IMR-90 (cell line): ENCODE data around the gene TGM5. TPM values are rescaled to one million over a fixed set of nuclear protein-coding genes. Genes with fewer than 3 reads are reported as not detected.

ENCODE experiments used
- ATAC-seq: fragments of 200-7000 bp; cut with Tn5 transposase; 2 replicates; pipeline ENCODE4 v1.9.1; 2020; ENCODE audit warnings: low read depth, mild to moderate bottlenecking, moderate library complexity
- BruUV-seq: library from RNA; stranded (reverse); fragments of 400-500 nt; replicated peaks from 2 replicates; lab custom pipeline; 2021; lab: Mats Ljungman, UMichigan
- CTCF ChIA-PET: fragments of 300-600 bp; formaldehyde crosslinking; extraction: SDS; loops from one replicate; lab custom pipeline; 2021; ENCODE audit warnings: antibody characterized with exemption; lab: Yijun Ruan, JAX
- POLR2A ChIA-PET: fragments of 300-600 bp; sonication (Branson Sonifier 250); formaldehyde crosslinking; loops from one replicate; lab custom pipeline; 2022; ENCODE audit warnings: antibody characterized with exemption; ENCODE audit not compliant: unreplicated experiment; lab: Charles Lee
- DNase-seq: peaks from one replicate; pipeline ENCODE4 v3.0.0; 2013
- H2AFZ ChIP-seq: replicated peaks from 2 replicates; pipeline ENCODE3; 2013; ENCODE audit warnings: low read length, mild to moderate bottlenecking; ENCODE audit not compliant: poor library complexity
- H2AK5ac ChIP-seq: 2 replicates; pipeline ENCODE4 v1.6.1; 2013; ENCODE audit warnings: low read depth, low read length, inconsistent platforms
- H2AK9ac ChIP-seq: replicated peaks from 2 replicates; pipeline ENCODE3; 2013; ENCODE audit warnings: mild to moderate bottlenecking, low read depth, low read length, moderate library complexity; ENCODE audit not compliant: poor library complexity
- H2BK120ac ChIP-seq: 2 replicates; pipeline ENCODE4 v1.6.1; 2013; ENCODE audit warnings: low read depth, low read length, inconsistent platforms
- H2BK15ac ChIP-seq: 3 replicates; pipeline ENCODE4 v1.6.1; 2013; ENCODE audit warnings: low read depth, low read length, inconsistent platforms
- H2BK20ac ChIP-seq: 2 replicates; pipeline ENCODE4 v1.6.1; 2013; ENCODE audit warnings: low read depth, mild to moderate bottlenecking, inconsistent platforms, low read length, moderate library complexity
- H2BK5ac ChIP-seq: 2 replicates; pipeline ENCODE4 v1.6.1; 2013; ENCODE audit warnings: mild to moderate bottlenecking, low read depth, low read length, inconsistent platforms; ENCODE audit not compliant: poor library complexity, severe bottlenecking
- H3K14ac ChIP-seq: replicated peaks from 2 replicates; pipeline ENCODE4 v1.6.1; 2013; ENCODE audit warnings: low read depth, low read length, inconsistent platforms
- H3K18ac ChIP-seq: 2 replicates; pipeline ENCODE4 v1.6.1; 2013; ENCODE audit warnings: low read depth, low read length, control low read depth
- H3K23ac ChIP-seq: 2 replicates; pipeline ENCODE4 v1.6.1; 2013; ENCODE audit warnings: low read depth, low read length, inconsistent platforms
- H3K27ac ChIP-seq: 2 replicates; pipeline ENCODE4 v1.5.1; 2013; ENCODE audit warnings: mild to moderate bottlenecking, control low read depth, low read length; ENCODE audit not compliant: insufficient read depth
- H3K27me3 ChIP-seq: 2 replicates; pipeline ENCODE4 v1.6.1; 2013; ENCODE audit warnings: low read length; ENCODE audit not compliant: control insufficient read depth, insufficient read depth
- H3K36me3 ChIP-seq: 2 replicates; pipeline ENCODE4 v1.6.1; 2013; ENCODE audit warnings: low read length, mixed read lengths; ENCODE audit not compliant: control insufficient read depth, insufficient read depth
- H3K4ac ChIP-seq: 2 replicates; pipeline ENCODE4 v1.6.1; 2013; ENCODE audit warnings: low read depth, low read length, inconsistent platforms
- H3K4me1 ChIP-seq: 2 replicates; pipeline ENCODE4 v1.6.1; 2013; ENCODE audit warnings: low read length, mixed read lengths; ENCODE audit not compliant: control insufficient read depth, insufficient read depth
- H3K4me2 ChIP-seq: 2 replicates; pipeline ENCODE4 v1.6.1; 2013; ENCODE audit warnings: low read depth, mild to moderate bottlenecking, control low read depth, low read length, moderate library complexity
- H3K4me3 ChIP-seq: 2 replicates; pipeline ENCODE4 v1.5.1; 2013; ENCODE audit warnings: low read depth, mild to moderate bottlenecking, control low read depth, low read length, moderate library complexity; ENCODE audit not compliant: insufficient read depth
- H3K56ac ChIP-seq: 2 replicates; pipeline ENCODE4 v1.6.1; 2013; ENCODE audit warnings: low read length, inconsistent platforms; ENCODE audit not compliant: insufficient read depth; ENCODE audit errors: extremely low read depth
- H3K79me1 ChIP-seq, 2 experiments: 2 replicates each; pipeline ENCODE4 v1.6.1; 2013; ENCODE audit warnings: low read length in 2 of 2, inconsistent platforms in 1 of 2, low read depth in 1 of 2
- H3K9ac ChIP-seq: 2 replicates; pipeline ENCODE4 v1.6.1; 2013; ENCODE audit warnings: low read depth, low read length, control low read depth
- H3K9me1 ChIP-seq: 2 replicates; pipeline ENCODE4 v1.6.1; 2013; ENCODE audit warnings: low read length, inconsistent platforms; ENCODE audit not compliant: insufficient read depth
- H3K9me3 ChIP-seq: 2 replicates; pipeline ENCODE4 v1.6.1; 2013; ENCODE audit warnings: low read length; ENCODE audit not compliant: control insufficient read depth, insufficient read depth
- H4K20me1 ChIP-seq: 2 replicates; pipeline ENCODE4 v1.6.1; 2013; ENCODE audit warnings: low read length, inconsistent platforms; ENCODE audit not compliant: insufficient read depth
- H4K5ac ChIP-seq: 2 replicates; pipeline ENCODE4 v1.6.1; 2013; ENCODE audit warnings: mild to moderate bottlenecking, low read depth, low read length, control low read depth
- H4K8ac ChIP-seq, 2 experiments: 2 replicates each; pipeline ENCODE4 v1.6.1; 2013; ENCODE audit warnings: low read depth in 2 of 2, low read length in 2 of 2, control low read depth in 1 of 2, inconsistent platforms in 1 of 2
- H4K91ac ChIP-seq: 2 replicates; pipeline ENCODE4 v1.6.1; 2013; ENCODE audit warnings: low read depth, low read length, inconsistent platforms; ENCODE audit not compliant: insufficient read depth
- BHLHE40 ChIP-seq: fragments of 150-350 bp; IDR thresholded peaks from 2 replicates; pipeline ENCODE4 v1.6.1; 2016; ENCODE audit warnings: mild to moderate bottlenecking, low read depth, low read length
- CEBPB ChIP-seq: IDR thresholded peaks from 2 replicates; pipeline ENCODE4 v1.6.1; 2012; ENCODE audit warnings: low read depth, low read length, improper control_type of control experiment
- CHD1 ChIP-seq: IDR thresholded peaks from 2 replicates; pipeline ENCODE4 v1.6.1; 2012; ENCODE audit warnings: low read depth, low read length, improper control_type of control experiment
- FOS ChIP-seq: fragments of 150-350 bp; IDR thresholded peaks from 2 replicates; pipeline ENCODE4 v1.6.1; 2016; ENCODE audit warnings: low read depth, low read length
- MAFK ChIP-seq: IDR thresholded peaks from 2 replicates; pipeline ENCODE4 v1.6.1; 2012; ENCODE audit warnings: low read depth, low read length, improper control_type of control experiment
- MAZ ChIP-seq: IDR thresholded peaks from 2 replicates; pipeline ENCODE4 v1.6.1; 2012; ENCODE audit warnings: low read depth, mild to moderate bottlenecking, low read length, improper control_type of control experiment, moderate library complexity, borderline replicate concordance
- MXI1 ChIP-seq: IDR thresholded peaks from 2 replicates; pipeline ENCODE4 v1.6.1; 2012; ENCODE audit warnings: low read depth, mild to moderate bottlenecking, low read length, moderate library complexity, borderline replicate concordance
- NFE2L2 ChIP-seq: fragments of 150-350 bp; IDR thresholded peaks from 2 replicates; pipeline ENCODE4 v1.6.1; 2016; ENCODE audit warnings: low read depth, mild to moderate bottlenecking, low read length
- POLR2A ChIP-seq: IDR thresholded peaks from 2 replicates; pipeline ENCODE4 v1.6.1; 2012; ENCODE audit warnings: mild to moderate bottlenecking, low read depth, low read length
- RAD21 ChIP-seq: IDR thresholded peaks from 2 replicates; pipeline ENCODE4 v1.6.1; 2012; ENCODE audit warnings: low read length, improper control_type of control experiment
- RCOR1 ChIP-seq: IDR thresholded peaks from 2 replicates; pipeline ENCODE4 v1.6.1; 2012; ENCODE audit warnings: mild to moderate bottlenecking, low read length, improper control_type of control experiment; ENCODE audit not compliant: insufficient replicate concordance
- RFX5 ChIP-seq: IDR thresholded peaks from 2 replicates; pipeline ENCODE4 v1.8.0; 2012; ENCODE audit warnings: low read depth, mild to moderate bottlenecking, low read length, moderate library complexity
- SMC3 ChIP-seq: fragments of 150-350 bp; IDR thresholded peaks from 2 replicates; pipeline ENCODE4 v1.6.1; 2016; ENCODE audit warnings: low read depth, mild to moderate bottlenecking, antibody characterized with exemption, low read length, moderate library complexity
- WGBS, 2 experiments: methylation state at CpG; one replicate each; pipeline versions ENCODE4 v1.1.5 to v1.1.7; 2013; ENCODE audit warnings: missing lambda C conversion rate in 2 of 2; ENCODE audit not compliant: insufficient read length in 1 of 2; ENCODE audit errors: extremely low coverage in 2 of 2; 5-methylcytosine and 5-hydroxymethylcytosine counted together
- dilution Hi-C: fragments of 300-500 bp; cut with HindIII; formaldehyde crosslinking; loops from one replicate; pipeline ENCODE4 v1.14.3; 2018; ENCODE audit warnings: low sequenced_read_pairs; ENCODE audit not compliant: unreplicated experiment
- in situ Hi-C: fragments of 300-500 bp; cut with MboI; formaldehyde crosslinking; loops from 3 replicates; pipeline ENCODE4 v1.14.3; 2019; ENCODE audit warnings: low sequenced_read_pairs, inconsistent platforms, mixed read lengths
- intact Hi-C: fragments of 100-400 bp; cut with micrococcal nuclease; formaldehyde crosslinking; loops from 2 replicates; pipeline ENCODE4 v1.10.0; 2022
- polyA plus RNA-seq, 3 experiments: library from polyadenylated mRNA; depleted of rRNA; stranded (reverse); fragments of >200 nt; gene quantifications; 2 replicates each; pipeline ENCODE4 v1.2.3, GENCODE V29; 2012; ENCODE audit warnings: low replicate concordance in 1 of 3
- total RNA-seq: library from RNA; depleted of rRNA; stranded (reverse); fragments of >200 nt; gene quantifications from 2 replicates; pipeline ENCODE4 v1.2.3, GENCODE V29; 2012
- TF ChIP-seq, protein P1 (sequence below): conservative IDR thresholded peaks from 2 replicates; pipeline ENCODE4 v1.5.1; 2012; ENCODE audit warnings: mild to moderate bottlenecking, low read depth, low read length, improper control_type of control experiment
- TF ChIP-seq, protein P2 (sequence below): fragments of 150-350 bp; IDR thresholded peaks from 2 replicates; pipeline ENCODE4 v1.6.1; 2016; ENCODE audit warnings: low read depth, mild to moderate bottlenecking, low read length, moderate library complexity, borderline replicate concordance
- TF ChIP-seq, protein P3 (sequence below): fragments of 150-350 bp; IDR thresholded peaks from 2 replicates; pipeline ENCODE4 v1.6.1; 2017; ENCODE audit warnings: mild to moderate bottlenecking, antibody characterized with exemption, low read length, low read depth

TGM5 gene
- total and polyA plus RNA-seq, 2 of the 4 experiments (the other 2 are of a cell fraction): not detected

DNA sequence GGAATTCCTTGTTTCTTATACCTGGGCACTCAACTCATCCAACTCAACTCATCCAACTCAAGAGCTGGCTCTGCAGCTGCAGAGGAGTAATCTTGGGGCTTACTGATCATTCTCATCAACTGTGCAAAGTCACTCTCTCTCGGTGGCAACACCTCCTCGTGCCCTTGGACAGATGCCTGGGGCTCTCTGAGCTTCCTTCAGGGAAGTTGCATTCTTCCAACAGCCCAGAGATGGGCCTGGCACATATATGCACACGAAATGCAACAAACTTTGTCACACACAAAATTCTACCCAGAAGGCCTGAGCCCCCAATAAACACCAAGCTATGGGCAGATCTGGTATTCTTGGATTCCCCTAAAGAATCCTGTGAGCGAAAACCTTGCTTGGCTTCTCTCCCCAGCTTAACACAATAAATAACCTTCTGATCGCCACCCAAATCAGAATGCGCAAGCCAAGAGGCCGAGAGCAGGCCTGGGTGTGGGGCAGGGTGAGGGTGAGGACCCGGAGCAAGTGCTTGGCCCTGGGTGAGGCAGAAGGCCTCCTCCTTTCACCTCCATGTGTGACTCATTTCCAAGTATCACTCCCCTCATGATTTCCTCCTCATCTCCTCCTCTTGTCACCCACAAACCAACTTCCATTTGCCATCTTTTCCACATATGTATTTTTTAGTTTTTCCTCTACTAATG lies 15.4 kb downstream of the TGM5 start:
- Histone ChIP-seq H3K79me1 (no peaks in the 10 kb centered on the region), H3K18ac (no peak overlapping the region), H4K5ac (no peak overlapping the region), H2AFZ (no peak overlapping the region), H2BK20ac (no peak overlapping the region), H3K4me2 (no peak overlapping the region), H2BK15ac (no peak overlapping the region), H2AK9ac (no peak overlapping the region), H3K23ac (no peak overlapping the region), H3K9ac (no peak overlapping the region), H2AK5ac (no peak overlapping the region), H3K36me3 (no peaks in the 10 kb centered on the region), H4K8ac (no peak overlapping the region), H4K20me1 (no peaks in the 10 kb centered on the region), H3K27ac (no peak overlapping the region), H2BK5ac (no peak overlapping the region), H3K14ac (no peak overlapping the region), H2BK120ac (no peak overlapping the region), H4K91ac (no peak overlapping the region), H3K9me3 (no peaks in the 10 kb centered on the region), H3K4ac (no peak overlapping the region), H3K9me1 (no peaks in the 10 kb centered on the region), H3K27me3 (peaks cover 31% of the 10 kb centered on the region), H3K4me1 (peaks cover 2% of the 10 kb centered on the region; the same call in 1 of the 2 replicates), H3K56ac (no peak overlapping the region), H3K4me3 (no peak overlapping the region)
- intact Hi-C loops: no loop called here
- dilution Hi-C loops: no loop called here
- DNase-seq: no peak
- WGBS, 2 experiments: 29% methylated on average over 1 of the region's 8 CpGs; no CpG with 5 or more reads in 1 of the 2 experiments
- BruUV-seq: no TSS peak
- ChIA-PET POLR2A (no interaction called here), CTCF (no interaction called here)
- TF ChIP-seq CHD1 (no peak), MAZ (no peak), CEBPB (no peak), MAFK (no peak), FOS (no peak), POLR2A (no peak), RCOR1 (no peak), SMC3 (no peak), RFX5 (no peak), RAD21 (no peak), NFE2L2 (no peak), MXI1 (no peak), BHLHE40 (no peak)
- TF ChIP-seq, protein P1, sequence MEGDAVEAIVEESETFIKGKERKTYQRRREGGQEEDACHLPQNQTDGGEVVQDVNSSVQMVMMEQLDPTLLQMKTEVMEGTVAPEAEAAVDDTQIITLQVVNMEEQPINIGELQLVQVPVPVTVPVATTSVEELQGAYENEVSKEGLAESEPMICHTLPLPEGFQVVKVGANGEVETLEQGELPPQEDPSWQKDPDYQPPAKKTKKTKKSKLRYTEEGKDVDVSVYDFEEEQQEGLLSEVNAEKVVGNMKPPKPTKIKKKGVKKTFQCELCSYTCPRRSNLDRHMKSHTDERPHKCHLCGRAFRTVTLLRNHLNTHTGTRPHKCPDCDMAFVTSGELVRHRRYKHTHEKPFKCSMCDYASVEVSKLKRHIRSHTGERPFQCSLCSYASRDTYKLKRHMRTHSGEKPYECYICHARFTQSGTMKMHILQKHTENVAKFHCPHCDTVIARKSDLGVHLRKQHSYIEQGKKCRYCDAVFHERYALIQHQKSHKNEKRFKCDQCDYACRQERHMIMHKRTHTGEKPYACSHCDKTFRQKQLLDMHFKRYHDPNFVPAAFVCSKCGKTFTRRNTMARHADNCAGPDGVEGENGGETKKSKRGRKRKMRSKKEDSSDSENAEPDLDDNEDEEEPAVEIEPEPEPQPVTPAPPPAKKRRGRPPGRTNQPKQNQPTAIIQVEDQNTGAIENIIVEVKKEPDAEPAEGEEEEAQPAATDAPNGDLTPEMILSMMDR: no peak
- TF ChIP-seq, protein P2, sequence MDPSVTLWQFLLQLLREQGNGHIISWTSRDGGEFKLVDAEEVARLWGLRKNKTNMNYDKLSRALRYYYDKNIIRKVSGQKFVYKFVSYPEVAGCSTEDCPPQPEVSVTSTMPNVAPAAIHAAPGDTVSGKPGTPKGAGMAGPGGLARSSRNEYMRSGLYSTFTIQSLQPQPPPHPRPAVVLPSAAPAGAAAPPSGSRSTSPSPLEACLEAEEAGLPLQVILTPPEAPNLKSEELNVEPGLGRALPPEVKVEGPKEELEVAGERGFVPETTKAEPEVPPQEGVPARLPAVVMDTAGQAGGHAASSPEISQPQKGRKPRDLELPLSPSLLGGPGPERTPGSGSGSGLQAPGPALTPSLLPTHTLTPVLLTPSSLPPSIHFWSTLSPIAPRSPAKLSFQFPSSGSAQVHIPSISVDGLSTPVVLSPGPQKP: no peak
- TF ChIP-seq, protein P3, sequence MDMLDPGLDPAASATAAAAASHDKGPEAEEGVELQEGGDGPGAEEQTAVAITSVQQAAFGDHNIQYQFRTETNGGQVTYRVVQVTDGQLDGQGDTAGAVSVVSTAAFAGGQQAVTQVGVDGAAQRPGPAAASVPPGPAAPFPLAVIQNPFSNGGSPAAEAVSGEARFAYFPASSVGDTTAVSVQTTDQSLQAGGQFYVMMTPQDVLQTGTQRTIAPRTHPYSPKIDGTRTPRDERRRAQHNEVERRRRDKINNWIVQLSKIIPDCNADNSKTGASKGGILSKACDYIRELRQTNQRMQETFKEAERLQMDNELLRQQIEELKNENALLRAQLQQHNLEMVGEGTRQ: no peak
- in situ Hi-C loops: no loop called here
- ATAC-seq: no peak
